ENCODE data around the gene MDH2.

DNA sequence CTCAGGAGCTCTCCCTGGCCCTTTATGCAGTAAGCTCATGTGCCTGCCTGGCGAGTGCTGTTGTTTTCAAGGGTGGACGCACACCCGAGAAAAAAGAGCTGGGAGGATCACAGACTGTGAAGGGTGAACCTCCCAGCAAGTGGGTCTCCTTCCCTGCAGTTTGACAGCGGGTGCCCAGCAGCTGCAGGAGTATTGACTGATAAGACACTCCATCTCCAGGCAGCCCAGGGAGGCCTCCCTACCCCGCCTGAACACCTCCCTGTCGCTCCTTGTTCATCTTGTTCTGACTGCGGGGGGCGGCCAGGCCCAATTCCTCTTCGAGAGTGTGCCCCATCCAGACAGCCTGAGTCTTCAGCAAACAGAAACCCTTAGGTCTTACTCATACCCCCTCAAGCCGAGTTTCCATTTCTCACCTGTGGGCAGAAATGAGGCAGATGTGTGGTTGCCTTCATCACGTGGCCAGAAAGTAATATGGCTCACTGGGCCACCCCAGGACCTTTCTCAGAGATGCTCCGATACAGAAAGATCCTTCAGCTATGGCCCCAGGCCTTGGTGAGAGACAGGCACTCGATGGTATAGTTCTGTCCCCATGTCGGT is 17.2 kb downstream of the MDH2 start:
- TF ChIP-seq, protein P1, sequence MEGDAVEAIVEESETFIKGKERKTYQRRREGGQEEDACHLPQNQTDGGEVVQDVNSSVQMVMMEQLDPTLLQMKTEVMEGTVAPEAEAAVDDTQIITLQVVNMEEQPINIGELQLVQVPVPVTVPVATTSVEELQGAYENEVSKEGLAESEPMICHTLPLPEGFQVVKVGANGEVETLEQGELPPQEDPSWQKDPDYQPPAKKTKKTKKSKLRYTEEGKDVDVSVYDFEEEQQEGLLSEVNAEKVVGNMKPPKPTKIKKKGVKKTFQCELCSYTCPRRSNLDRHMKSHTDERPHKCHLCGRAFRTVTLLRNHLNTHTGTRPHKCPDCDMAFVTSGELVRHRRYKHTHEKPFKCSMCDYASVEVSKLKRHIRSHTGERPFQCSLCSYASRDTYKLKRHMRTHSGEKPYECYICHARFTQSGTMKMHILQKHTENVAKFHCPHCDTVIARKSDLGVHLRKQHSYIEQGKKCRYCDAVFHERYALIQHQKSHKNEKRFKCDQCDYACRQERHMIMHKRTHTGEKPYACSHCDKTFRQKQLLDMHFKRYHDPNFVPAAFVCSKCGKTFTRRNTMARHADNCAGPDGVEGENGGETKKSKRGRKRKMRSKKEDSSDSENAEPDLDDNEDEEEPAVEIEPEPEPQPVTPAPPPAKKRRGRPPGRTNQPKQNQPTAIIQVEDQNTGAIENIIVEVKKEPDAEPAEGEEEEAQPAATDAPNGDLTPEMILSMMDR (IDR thresholded peaks at IDR 0.05) = no peak
- TF ChIP-seq EP300 (IDR thresholded peaks at IDR 0.05) = no peak
- no peak for TF ChIP-seq POLR2A (IDR thresholded peaks at IDR 0.05; ENCODE audit: low read depth)
